Suprapubic skin (tissue), 4 donors: Measurements from ENCODE around the gene ACOT11. TPM values are rescaled to one million over a fixed set of nuclear protein-coding genes. Genes with fewer than 3 reads are reported as not detected.

Experiments
- DNase-seq, 2 donors: peaks; one replicate each; pipeline ENCODE4 v3.0.0-alpha.2; 2019; ENCODE audit warnings: low spot score in 2 of 2
- H3K27ac ChIP-seq: fragments of 200-600 bp; sonication (generic); one replicate; pipeline ENCODE4 v1.5.1; 2019
- H3K27me3 ChIP-seq: fragments of 200-600 bp; sonication (generic); one replicate; pipeline ENCODE4 v1.5.1; 2019
- H3K36me3 ChIP-seq: fragments of 200-600 bp; sonication (generic); one replicate; pipeline ENCODE4 v1.5.1; 2019
- H3K4me1 ChIP-seq: fragments of 200-600 bp; sonication (generic); one replicate; pipeline ENCODE4 v1.5.1; 2019
- H3K4me3 ChIP-seq: fragments of 200-600 bp; sonication (generic); one replicate; pipeline ENCODE4 v1.5.1; 2019; ENCODE audit warnings: mild to moderate bottlenecking
- H3K9me3 ChIP-seq: fragments of 200-600 bp; sonication (generic); one replicate; pipeline ENCODE4 v1.5.1; 2019
- CTCF ChIP-seq, 2 donors: fragments of 200-600 bp in 1 of 2; fragments of 450-650 bp in 1 of 2; sonication (generic) in 1 of 2; IDR thresholded peaks; one replicate each; pipeline ENCODE4 v1.5.1; 2016 to 2019; ENCODE audit warnings: antibody characterized with exemption in 2 of 2, mild to moderate bottlenecking in 1 of 2, moderate library complexity in 1 of 2
- EP300 ChIP-seq: sonication (generic); formaldehyde crosslinking; IDR thresholded peaks from one replicate; pipeline ENCODE4 v1.6.1; 2017; ENCODE audit warnings: antibody characterized with exemption
- POLR2A ChIP-seq, 2 donors: fragments of 450-650 bp; IDR thresholded peaks; one replicate each; pipeline ENCODE4 v1.6.1; 2017; ENCODE audit warnings: antibody characterized with exemption in 2 of 2, mild to moderate bottlenecking in 2 of 2, moderate library complexity in 2 of 2
- POLR2AphosphoS5 ChIP-seq, 3 donors: sonication (generic); formaldehyde crosslinking; IDR thresholded peaks; one replicate each; pipeline ENCODE4 v1.6.1; 2017; ENCODE audit warnings: antibody characterized with exemption in 3 of 3
- WGBS: methylation state at CpG from one replicate; pipeline ENCODE4 v1.1.5; 2018; 5-methylcytosine and 5-hydroxymethylcytosine counted together
- total RNA-seq, 4 donors: library from RNA; depleted of rRNA; stranded (reverse); fragments of >200 nt; gene quantifications; one replicate each; pipeline ENCODE4 v1.1.0, GENCODE V29; 2016

ACOT11 gene
- total RNA-seq, 4 donors from 2014 or later = 4.7 to 8.5 (median 6.9) TPM

- Histone ChIP-seq H3K4me3 (no peak overlapping the region), H3K4me1 (peaks cover 4% of the 10 kb centered on the region), H3K9me3 (no peaks in the 10 kb centered on the region), H3K27me3 (no peaks in the 10 kb centered on the region), H3K36me3 (no peaks in the 10 kb centered on the region), H3K27ac (no peak overlapping the region)
- 53% methylated on average over 2 of the region's 2 CpGs for WGBS
- TF ChIP-seq CTCF (IDR thresholded peaks at IDR 0.05) = no peak
- peak in 1 of 2 donors; percentile 21 for DNase-seq
Measured at GRCh38 chr1:54614024-54614423, 66.0 kb downstream of the ACOT11 start.

GRCh38 chr1:54614563-54614962 lies 66.5 kb downstream of the ACOT11 start:
- Histone ChIP-seq H3K27me3 (no peaks in the 10 kb centered on the region), H3K36me3 (no peaks in the 10 kb centered on the region), H3K9me3 (no peaks in the 10 kb centered on the region), H3K4me3 (no peak overlapping the region), H3K27ac (no peak overlapping the region), H3K4me1 (peaks cover 4% of the 10 kb centered on the region)
- WGBS = 77% methylated on average over 8 of the region's 8 CpGs
- peak in 1 of 2 donors; percentile 17 for DNase-seq
- TF ChIP-seq POLR2A (IDR thresholded peaks at IDR 0.05) = no peak
- TF ChIP-seq POLR2AphosphoS5 (IDR thresholded peaks at IDR 0.05) = no peak
- TF ChIP-seq CTCF (IDR thresholded peaks at IDR 0.05) = no peak
- no peak for TF ChIP-seq EP300

- Histone ChIP-seq H3K4me3 (no peak overlapping the region), H3K36me3 (no peaks in the 10 kb centered on the region), H3K4me1 (peaks cover 4% of the 10 kb centered on the region), H3K9me3 (no peaks in the 10 kb centered on the region), H3K27me3 (no peaks in the 10 kb centered on the region), H3K27ac (no peak overlapping the region)
- 38% methylated on average over 11 of the region's 13 CpGs for WGBS
- peak in 1 of 2 donors; percentile 46 for DNase-seq
- no peak for TF ChIP-seq EP300
- TF ChIP-seq POLR2A (IDR thresholded peaks at IDR 0.05) = no peak
- TF ChIP-seq CTCF (IDR thresholded peaks at IDR 0.05) = no peak
- TF ChIP-seq POLR2AphosphoS5 (IDR thresholded peaks at IDR 0.05) = no peak
Measured at GRCh38 chr1:54615531-54616279, 67.7 kb downstream of the ACOT11 start.

- peaks cover 4% of the 10 kb centered on the region for H3K4me1 ChIP-seq
- no peaks in the 10 kb centered on the region for H3K27me3 ChIP-seq
- no peaks in the 10 kb centered on the region for H3K9me3 ChIP-seq
- peak in 1 of 2 donors; percentile 30 for DNase-seq
- no peak overlapping the region for H3K4me3 ChIP-seq
- TF ChIP-seq EP300 (no peak), POLR2A (IDR thresholded peaks at IDR 0.05) (no peak), POLR2AphosphoS5 (IDR thresholded peaks at IDR 0.05) (no peak), CTCF (IDR thresholded peaks at IDR 0.05) (no peak)
- WGBS = 76% methylated on average over 8 of the region's 8 CpGs
- H3K27ac ChIP-seq = no peak overlapping the region
- no peaks in the 10 kb centered on the region for H3K36me3 ChIP-seq
Measured at GRCh38 chr1:54619749-54620148, 71.7 kb downstream of the ACOT11 start.

- Histone ChIP-seq H3K36me3 (no peaks in the 10 kb centered on the region), H3K27me3 (no peaks in the 10 kb centered on the region), H3K4me1 (no peaks in the 10 kb centered on the region), H3K27ac (no peak within 1 kb of the TSS), H3K9me3 (no peaks in the 10 kb centered on the region), H3K4me3 (no peak within 1 kb of the TSS)
- 71% methylated on average over 18 of the region's 18 CpGs for WGBS
- TF ChIP-seq CTCF (IDR thresholded peaks at IDR 0.05) = no peak
- peak in 1 of 2 donors; percentile 45 for DNase-seq
Measured at GRCh38 chr1:54623216-54624007, 75.4 kb downstream of the ACOT11 start, which contains the start of gene FAM151A. Gene FAM151A, minus strand, starts transcription at chr1:54623525. Its CDS starts 130 bp downstream, at chr1:54623395.
